Gastrocnemius medialis (tissue), 4 donors: Measurements from ENCODE around the gene UGDH.

Experiments
- CTCF ChIP-seq, 5 experiments: fragments of 450-650 bp in 3 of 5; fragments of 200-600 bp in 2 of 5; sonication (generic) in 2 of 5; IDR thresholded peaks in 4 of 5; conservative IDR thresholded peaks in 1 of 5; 1 replicate in 4 of 5; 2 replicates in 1 of 5; pipeline ENCODE4 v1.5.1; 2016 to 2019; ENCODE audit warnings: antibody characterized with exemption in 5 of 5, mild to moderate bottlenecking in 3 of 5, moderate library complexity in 3 of 5
- POLR2A ChIP-seq, 2 donors: fragments of 450-650 bp; IDR thresholded peaks; one replicate each; pipeline ENCODE4 v1.6.1; 2017; ENCODE audit warnings: antibody characterized with exemption in 2 of 2, mild to moderate bottlenecking in 2 of 2, moderate library complexity in 2 of 2

- TF ChIP-seq CTCF (IDR thresholded peaks at IDR 0.05 in 4 of 5, conservative IDR thresholded peaks at IDR 0.05 in 1 of 5) (no peak), POLR2A (IDR thresholded peaks at IDR 0.05) (no peak)
Measured at GRCh38 chr4:39486221-39486804, 40.9 kb downstream of the UGDH start.
